ENCODE measurements around the gene ANP32A.
"Not testable (repeated sequence)": the region's sequence is repeated elsewhere in the genome, so short reads cannot be mapped to it uniquely, and the experiment has no call there.

ANP32A gene

GRCh38 chr15:68820295-68821189, at the start of gene ANP32A:
ANP32A (minus strand) TSS chr15:68820895; CDS start chr15:68820751, 144 bp downstream.
- DNase-seq = peak; percentile 96

GRCh38 chr15:68868296-68868695, 47.6 kb upstream of the ANP32A start:
- DNase-seq = no peak

- no peak for DNase-seq
Measured at GRCh38 chr15:68862415-68862814, 41.7 kb upstream of the ANP32A start.

- not testable (repeated sequence) for DNase-seq
Measured at GRCh38 chr15:68858666-68859065, 38.0 kb upstream of the ANP32A start.

GRCh38 chr15:68857443-68857842, 36.7 kb upstream of the ANP32A start:
- not testable (repeated sequence) for DNase-seq

GRCh38 chr15:68852461-68852860, 31.8 kb upstream of the ANP32A start:
- DNase-seq = no peak

- no peak for DNase-seq
Measured at GRCh38 chr15:68851971-68852370, 31.3 kb upstream of the ANP32A start.

GRCh38 chr15:68849497-68849896, 28.8 kb upstream of the ANP32A start:
- no peak for DNase-seq

- DNase-seq = no peak
Measured at GRCh38 chr15:68846851-68847439, 26.2 kb upstream of the ANP32A start.

- no peak for DNase-seq
Measured at GRCh38 chr15:68844856-68845550, 24.3 kb upstream of the ANP32A start.

- no peak for DNase-seq
Measured at GRCh38 chr15:68843425-68844311, 23.0 kb upstream of the ANP32A start.

GRCh38 chr15:68842958-68843357, 22.3 kb upstream of the ANP32A start:
- no peak for DNase-seq

GRCh38 chr15:68834346-68834745, 13.7 kb upstream of the ANP32A start:
- DNase-seq = no peak

GRCh38 chr15:68833700-68834331, 13.1 kb upstream of the ANP32A start:
- no peak for DNase-seq

GRCh38 chr15:68830141-68830785, 9.6 kb upstream of the ANP32A start:
- DNase-seq = no peak

- DNase-seq = peak; percentile 78
Measured at GRCh38 chr15:68829068-68829467, 8.4 kb upstream of the ANP32A start.

- DNase-seq = no peak
Measured at GRCh38 chr15:68823561-68823960, 2.9 kb upstream of the ANP32A start.

GRCh38 chr15:68822818-68823217, 2.1 kb upstream of the ANP32A start:
- DNase-seq = no peak

GRCh38 chr15:68821841-68822381, 1.2 kb upstream of the ANP32A start:
- no peak for DNase-seq

GRCh38 chr15:68821190-68821840, 620 bp upstream of the ANP32A start:
- DNase-seq = no peak

All from midbrain (tissue), 1 donor.